ENCODE data around the gene TSPAN4.

The TSPAN4 gene

GRCh38 chr11:831961-832528, 10.6 kb upstream of the TSPAN4 start:
- H3K4me3 ChIP-seq (ENCODE audit: low read depth, low read length): peak overlapping the region; percentile 76
- ChIA-PET CTCF (interaction anchor here (1.2 to 1.3 kb wide), 3 partner anchors 8 to 93 kb away, joined by 3 to 7 read pairs (median 6); no protein-coding TSS in a partner anchor), POLR2A (interaction anchor here (0.8 to 8.7 kb wide), 3 partner anchors 13 to 23 kb away, joined by 4 to 109 read pairs (median 96); partner anchors contain the start of genes PNPLA2, POLR2L and TSPAN4)
- DNase-seq (ENCODE audit: low read depth, low spot score): no peak
- TF ChIP-seq CTCF (IDR thresholded peaks at IDR 0.05; ENCODE audit: insufficient read depth, low read length, missing control alignments): no peak

GRCh38 chr11:832529-833113, 10.0 kb upstream of the TSPAN4 start, which contains the start of gene CD151:
CD151 (plus strand) TSS chr11:832952; CDS start chr11:836070, 3,118 bp downstream.
- POLR2A ChIA-PET: interaction anchor here (0.8 to 8.7 kb wide), 3 partner anchors 12 to 24 kb away, joined by 4 to 109 read pairs (median 96); partner anchors contain the start of genes PNPLA2, POLR2L and TSPAN4
- CTCF ChIA-PET: interaction anchor here (1.3 kb wide), 1 partner anchor 11 kb away, joined by 6 read pairs; no protein-coding TSS in a partner anchor
- peak within 1 kb of the TSS; percentile 76 for H3K4me3 ChIP-seq (ENCODE audit: low read depth, low read length)
- TF ChIP-seq CTCF (IDR thresholded peaks at IDR 0.05; ENCODE audit: insufficient read depth, low read length, missing control alignments): no peak
- DNase-seq (ENCODE audit: low read depth, low spot score): no peak

GRCh38 chr11:833114-833791, 9.4 kb upstream of the TSPAN4 start:
- H3K4me3 ChIP-seq (ENCODE audit: low read depth, low read length): peak overlapping the region; percentile 76
- CTCF ChIA-PET: interaction anchor here (1.0 to 1.3 kb wide), 2 partner anchors 9 to 14 kb away, joined by 4 to 5 read pairs; partner anchors contain the start of gene PNPLA2
- POLR2A ChIA-PET: interaction anchor here (7.5 to 8.7 kb wide), 2 partner anchors 12 to 14 kb away, joined by 96 to 109 read pairs; partner anchors contain the start of genes PNPLA2, POLR2L and TSPAN4
- TF ChIP-seq CTCF (IDR thresholded peaks at IDR 0.05; ENCODE audit: insufficient read depth, low read length, missing control alignments): no peak
- DNase-seq (ENCODE audit: low read depth, low spot score): no peak

GRCh38 chr11:833849-834311, 8.8 kb upstream of the TSPAN4 start:
- H3K4me3 ChIP-seq (ENCODE audit: low read depth, low read length): peak overlapping the region; percentile 76
- no peak for DNase-seq (ENCODE audit: low read depth, low spot score)
- ChIA-PET POLR2A (interaction anchor here (1.6 to 8.7 kb wide), 3 partner anchors 11 to 14 kb away, joined by 7 to 109 read pairs (median 96); partner anchors contain the start of genes PNPLA2, POLR2L and TSPAN4), CTCF (interaction anchor here (0.7 to 1.3 kb wide), 5 partner anchors 10 to 18 kb away, joined by 3 to 5 read pairs (median 4); partner anchors contain the start of gene PNPLA2)
- TF ChIP-seq CTCF (IDR thresholded peaks at IDR 0.05; ENCODE audit: insufficient read depth, low read length, missing control alignments): no peak

- ChIA-PET POLR2A (interaction anchor here (0.8 to 8.7 kb wide), 5 partner anchors 10 to 25 kb away, joined by 3 to 109 read pairs (median 7); partner anchors contain the start of genes PNPLA2, POLR2L, RPLP2 and TSPAN4), CTCF (interaction anchor here (0.7 to 1.3 kb wide), 7 partner anchors 11 to 19 kb away, joined by 3 to 5 read pairs (median 4); partner anchors contain the start of gene PNPLA2)
- DNase-seq (ENCODE audit: low read depth, low spot score): peak; percentile 55
- peak overlapping the region; percentile 76 for H3K4me3 ChIP-seq (ENCODE audit: low read depth, low read length)
- TF ChIP-seq CTCF (IDR thresholded peaks at IDR 0.05; ENCODE audit: insufficient read depth, low read length, missing control alignments): no peak
These were observed 8.0 kb upstream of the TSPAN4 start for GRCh38 chr11:834371-835316.

All from AG04449 (cell line).